GM12801 (cell line): ENCODE measurements around the gene TRAF2.

Experiments used
- TF ChIP-seq, protein P1 (sequence below): IDR thresholded peaks from one replicate; pipeline ENCODE4 v1.5.1; 2011; ENCODE audit warnings: control low read depth; ENCODE audit not compliant: insufficient read length; ENCODE audit errors: extremely low read depth

TRAF2 gene

DNA sequence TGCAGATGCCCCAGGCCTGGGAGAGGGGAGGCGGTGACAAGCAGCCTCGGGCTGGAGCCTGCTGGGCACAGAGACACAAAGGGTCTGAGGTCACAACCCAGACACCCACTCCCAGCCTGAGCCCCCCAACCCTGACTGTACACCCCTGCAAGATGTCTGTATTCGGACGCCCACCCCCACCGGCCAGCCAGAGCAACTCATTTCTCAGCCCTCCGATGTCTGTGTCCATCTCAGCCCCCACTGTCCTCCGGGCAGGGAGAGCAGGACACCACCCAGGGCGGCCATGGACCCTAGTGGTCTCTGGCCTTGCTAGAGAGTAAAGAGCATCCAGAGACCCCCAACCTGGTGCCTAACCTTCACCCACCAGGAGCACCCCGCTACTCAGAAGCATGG, 69.6 kb downstream of the TRAF2 start:
- TF ChIP-seq, protein P1, sequence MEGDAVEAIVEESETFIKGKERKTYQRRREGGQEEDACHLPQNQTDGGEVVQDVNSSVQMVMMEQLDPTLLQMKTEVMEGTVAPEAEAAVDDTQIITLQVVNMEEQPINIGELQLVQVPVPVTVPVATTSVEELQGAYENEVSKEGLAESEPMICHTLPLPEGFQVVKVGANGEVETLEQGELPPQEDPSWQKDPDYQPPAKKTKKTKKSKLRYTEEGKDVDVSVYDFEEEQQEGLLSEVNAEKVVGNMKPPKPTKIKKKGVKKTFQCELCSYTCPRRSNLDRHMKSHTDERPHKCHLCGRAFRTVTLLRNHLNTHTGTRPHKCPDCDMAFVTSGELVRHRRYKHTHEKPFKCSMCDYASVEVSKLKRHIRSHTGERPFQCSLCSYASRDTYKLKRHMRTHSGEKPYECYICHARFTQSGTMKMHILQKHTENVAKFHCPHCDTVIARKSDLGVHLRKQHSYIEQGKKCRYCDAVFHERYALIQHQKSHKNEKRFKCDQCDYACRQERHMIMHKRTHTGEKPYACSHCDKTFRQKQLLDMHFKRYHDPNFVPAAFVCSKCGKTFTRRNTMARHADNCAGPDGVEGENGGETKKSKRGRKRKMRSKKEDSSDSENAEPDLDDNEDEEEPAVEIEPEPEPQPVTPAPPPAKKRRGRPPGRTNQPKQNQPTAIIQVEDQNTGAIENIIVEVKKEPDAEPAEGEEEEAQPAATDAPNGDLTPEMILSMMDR, result no peak

DNA sequence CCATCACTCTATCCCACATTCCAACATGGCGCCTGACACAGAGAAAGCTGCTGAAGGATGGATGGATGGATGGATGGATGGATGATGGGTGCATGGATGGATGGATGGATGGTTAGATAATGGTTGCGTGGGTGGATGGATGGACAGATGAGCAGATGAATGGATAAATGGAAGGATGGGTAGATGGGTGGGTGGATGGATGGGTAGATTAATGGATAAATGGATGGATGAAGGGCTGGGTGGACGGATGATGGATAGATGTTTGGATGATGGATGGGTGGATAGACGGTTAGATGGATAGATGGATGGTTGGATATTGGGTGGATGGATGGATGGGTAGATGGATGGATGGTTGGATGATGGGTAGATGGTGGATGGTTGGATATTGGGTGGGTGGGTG, 70.3 kb downstream of the TRAF2 start:
- TF ChIP-seq, protein P1, result no peak

DNA sequence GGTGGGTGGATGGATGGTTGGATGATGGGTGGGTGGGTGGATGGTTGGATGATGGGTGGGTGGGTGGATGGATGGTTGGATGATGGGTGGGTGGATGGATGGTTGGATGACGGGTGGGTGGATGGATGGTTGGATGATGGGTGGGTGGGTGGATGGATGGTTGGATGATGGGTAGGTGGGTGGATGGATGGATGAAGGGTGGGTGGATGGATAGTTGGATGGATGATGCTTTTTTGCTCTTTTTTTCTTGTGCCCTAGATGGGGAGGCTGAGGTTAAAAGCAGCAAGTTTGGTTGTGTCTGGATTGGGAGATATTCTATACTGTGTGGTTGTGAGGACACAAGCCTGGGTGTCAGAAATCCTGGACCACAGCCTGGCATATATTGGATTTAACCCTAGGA, 71.1 kb downstream of the TRAF2 start:
- TF ChIP-seq, protein P1, result no peak

DNA sequence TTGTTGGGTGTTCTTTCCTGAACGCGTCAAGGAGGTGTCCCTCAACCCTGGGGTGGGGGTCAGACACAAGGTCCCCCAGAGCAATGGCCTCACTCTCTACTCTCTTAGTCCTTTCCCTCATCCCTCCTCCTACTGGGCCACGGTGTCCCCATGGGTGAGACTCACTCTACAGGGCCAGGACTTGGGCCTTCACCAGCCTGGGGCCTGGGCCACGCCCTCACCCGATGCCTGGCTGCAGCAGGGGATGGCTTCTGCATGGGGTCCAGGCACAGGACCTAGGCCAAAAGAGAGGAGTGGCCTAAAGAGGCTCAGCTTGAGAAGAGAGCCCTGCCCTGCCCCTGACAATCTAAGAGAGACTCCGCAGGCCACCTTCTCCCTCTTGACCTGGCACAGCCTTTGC, 71.6 kb downstream of the TRAF2 start:
- TF ChIP-seq, protein P1, result no peak

DNA sequence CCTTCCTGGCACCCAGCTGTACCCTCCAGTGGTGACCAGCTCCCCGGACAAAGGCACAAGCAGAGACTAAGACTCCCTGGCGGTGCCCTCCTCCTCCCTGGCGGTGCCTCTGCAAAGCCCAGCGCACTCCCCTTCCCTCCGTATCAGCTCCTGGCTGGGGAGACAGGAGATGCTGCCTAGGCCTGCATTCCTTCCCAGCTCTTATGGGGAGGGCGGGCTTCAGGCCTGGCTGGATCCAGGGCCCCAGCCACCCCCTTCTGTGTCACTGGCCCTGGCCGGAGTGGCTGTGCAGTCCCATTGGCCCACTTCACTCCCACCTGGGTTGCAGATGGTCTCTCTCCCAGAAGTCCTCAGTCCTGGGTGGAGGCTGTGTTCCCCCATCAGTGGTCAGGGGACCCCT, 72.2 kb downstream of the TRAF2 start:
- TF ChIP-seq, protein P1, result no peak

DNA sequence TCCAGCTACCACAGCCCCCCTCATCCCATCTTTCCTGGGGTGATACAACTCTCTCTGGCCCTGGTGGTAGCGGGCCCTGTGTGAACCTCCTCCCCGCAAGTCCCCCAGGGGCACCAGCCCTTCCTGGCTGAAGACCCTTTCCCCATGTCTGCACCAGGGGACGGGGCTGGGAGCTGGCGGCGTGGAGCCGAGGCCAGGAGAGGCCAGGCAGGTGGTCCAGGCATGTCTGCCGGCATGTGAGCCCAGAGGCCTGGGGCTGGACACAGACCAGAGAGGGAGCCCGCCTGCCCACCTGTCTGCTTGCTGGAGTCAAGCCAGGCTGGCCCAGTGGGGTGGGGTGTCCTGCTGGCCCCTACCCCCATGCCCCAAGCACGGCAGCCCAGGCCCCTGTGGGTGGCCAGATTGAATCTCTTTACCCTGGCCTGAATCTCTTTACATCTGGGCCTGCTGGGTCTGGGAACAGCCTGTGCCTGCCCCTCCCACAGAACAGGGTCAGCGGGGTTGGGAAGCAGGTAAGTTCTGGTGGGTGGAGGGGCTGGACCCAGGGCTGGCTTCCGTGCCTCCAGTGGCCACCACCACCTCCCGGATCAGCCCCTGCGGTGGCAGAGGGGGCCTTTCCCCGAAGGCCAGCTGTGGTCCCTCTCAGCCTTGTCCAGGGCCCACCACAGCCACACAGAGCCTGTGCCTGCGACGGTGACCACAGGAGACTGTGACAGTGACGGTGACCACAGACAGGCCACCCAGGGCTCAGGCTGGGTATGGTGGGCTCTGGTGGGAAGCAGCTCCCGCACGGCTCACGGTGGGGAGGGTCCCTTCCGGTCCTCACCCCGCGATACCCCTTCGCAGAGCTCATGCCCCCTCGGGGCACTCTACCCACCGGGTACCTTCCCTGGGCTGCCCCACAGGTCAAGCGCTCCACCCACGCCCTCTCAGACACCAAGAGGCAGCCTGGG, 72.9 kb downstream of the TRAF2 start:
- TF ChIP-seq, protein P1, result no peak

DNA sequence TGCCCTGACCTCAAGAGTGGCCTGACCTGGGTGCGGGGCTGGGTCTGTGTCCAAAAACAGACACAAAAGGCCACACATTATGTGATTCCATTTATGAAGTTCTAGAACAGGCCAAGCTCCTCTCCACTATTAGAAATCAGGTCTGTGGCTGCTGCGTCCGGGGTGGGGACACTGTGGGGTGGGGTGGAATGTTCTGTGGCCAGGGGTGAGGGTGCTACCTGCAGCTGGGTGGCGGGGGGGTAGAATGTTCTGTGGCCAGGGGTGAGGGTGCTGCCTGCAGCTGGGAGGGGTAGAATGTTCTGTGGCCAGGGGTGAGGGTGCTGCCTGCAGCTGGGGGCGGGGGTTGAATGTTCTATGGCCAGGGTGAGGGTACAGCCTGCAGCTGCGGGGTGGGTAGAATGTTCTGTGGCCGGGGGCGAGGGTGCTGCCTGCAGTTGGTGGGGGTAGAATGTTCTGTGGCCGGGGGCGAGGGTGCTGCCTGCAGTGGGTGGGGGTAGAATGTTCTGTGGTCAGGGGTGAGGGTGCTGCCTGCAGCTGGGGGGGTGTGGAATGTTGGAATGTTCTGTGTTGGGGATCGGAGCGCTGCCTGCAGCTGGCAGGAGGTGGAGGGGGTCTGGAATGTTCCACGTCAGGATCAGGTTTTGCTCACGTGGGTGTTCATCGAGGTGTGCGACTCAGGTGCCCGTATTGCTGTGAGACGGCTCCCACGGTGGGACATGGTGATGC, 74.1 kb downstream of the TRAF2 start:
- TF ChIP-seq, protein P1, result no peak
